LNCaP clone FGC (cell line): ENCODE measurements around the gene ISOC1.

Experiments
- DNase-seq: peaks from one replicate; pipeline ENCODE4 v3.0.0-alpha.2; 2011; ENCODE audit warnings: low read depth
- H3K4me3 ChIP-seq: 2 replicates; pipeline ENCODE4 v1.5.1; 2011; ENCODE audit warnings: mild to moderate bottlenecking, low read depth, low read length, control low read depth
- CTCF ChIP-seq: IDR thresholded peaks from 2 replicates; pipeline ENCODE4 v1.5.1; 2012; ENCODE audit warnings: mild to moderate bottlenecking; ENCODE audit not compliant: control insufficient read depth, insufficient read depth; ENCODE audit errors: extremely low read depth

Gene ISOC1

GRCh38 chr5:129099184-129099569, 4.6 kb downstream of the ISOC1 start:
- no peak for DNase-seq
- TF ChIP-seq CTCF = no peak
- no peak overlapping the region for H3K4me3 ChIP-seq

GRCh38 chr5:129101794-129102193, 7.2 kb downstream of the ISOC1 start:
- TF ChIP-seq CTCF = no peak
- H3K4me3 ChIP-seq = no peak overlapping the region
- DNase-seq = no peak

- DNase-seq = no peak
- no peak for TF ChIP-seq CTCF
- no peak overlapping the region for H3K4me3 ChIP-seq
Observed at GRCh38 chr5:129103397-129103796, 8.8 kb downstream of the ISOC1 start.

GRCh38 chr5:129104915-129105455, 10.4 kb downstream of the ISOC1 start:
- no peak for TF ChIP-seq CTCF
- no peak overlapping the region for H3K4me3 ChIP-seq
- DNase-seq = no peak

GRCh38 chr5:129107637-129108036, 13.1 kb downstream of the ISOC1 start:
- no peak overlapping the region for H3K4me3 ChIP-seq
- no peak for DNase-seq
- no peak for TF ChIP-seq CTCF

- DNase-seq = no peak
- no peak overlapping the region for H3K4me3 ChIP-seq
- no peak for TF ChIP-seq CTCF
Observed at GRCh38 chr5:129110742-129111141, 16.2 kb downstream of the ISOC1 start.

- TF ChIP-seq CTCF = no peak
- DNase-seq = no peak
- no peak overlapping the region for H3K4me3 ChIP-seq
Observed at GRCh38 chr5:129111351-129111750, 16.8 kb downstream of the ISOC1 start.
